Right ventricle myocardium superior (tissue), 1 donor: ENCODE data around the gene MGME1. TPM values are rescaled to one million over a fixed set of nuclear protein-coding genes. Genes with fewer than 3 reads are reported as not detected.

Experiments used
- ATAC-seq: fragments of 200-7000 bp; cut with Tn5 transposase; one replicate; pipeline ENCODE4 v1.9.1; 2020; ENCODE audit warnings: mild to moderate bottlenecking; ENCODE audit not compliant: poor library complexity
- DNase-seq: peaks from one replicate; pipeline ENCODE4 v3.0.0-alpha.2; 2020
- intact Hi-C: fragments of 100-400 bp; cut with DNase I; formaldehyde crosslinking; loops from one replicate; pipeline ENCODE4 v1.11.2; 2022
- total RNA-seq: library from RNA; stranded (reverse); fragmentation: NEBNext Ultra II Directional; extraction: Animal tissue kit (Norgen Biotek cat#: 25700); gene quantifications from one replicate; pipeline ENCODE4 v1.2.1, GENCODE V29; 2021
- donor health status: DM: no; HTN: yes; CAD: no; lungs with severe emphysema.

Gene MGME1
- total RNA-seq, 1 donor from 2014 or later: 14.2 TPM

GRCh38 chr20:17971300-17972013 is 2.6 kb downstream of the MGME1 start:
- DNase-seq (no peak), ATAC-seq (no peak)
- intact Hi-C loops: no loop called here

- ATAC-seq: no peak
- intact Hi-C loops: no loop called here
- DNase-seq: no peak
Observed at GRCh38 chr20:17972121-17972520, 3.3 kb downstream of the MGME1 start.

GRCh38 chr20:17976305-17976704 is 7.5 kb downstream of the MGME1 start:
- intact Hi-C loops: no loop called here
- DNase-seq (no peak), ATAC-seq (no peak)

- DNase-seq (no peak), ATAC-seq (no peak)
- intact Hi-C loops: no loop called here
Observed at GRCh38 chr20:17985388-17986018, 16.7 kb downstream of the MGME1 start.

- DNase-seq (no peak), ATAC-seq (no peak)
- intact Hi-C loops: no loop called here
Observed at GRCh38 chr20:17987988-17988387, 19.2 kb downstream of the MGME1 start.

GRCh38 chr20:17990278-17990972 is 21.6 kb downstream of the MGME1 start:
- intact Hi-C loops: no loop called here
- no peak for ATAC-seq
- DNase-seq: no peak

- no peak for ATAC-seq
- intact Hi-C loops: no loop called here
- no peak for DNase-seq
Observed at GRCh38 chr20:17992224-17992637, 23.4 kb downstream of the MGME1 start.

- DNase-seq: no peak
- intact Hi-C loops: no loop called here
- ATAC-seq: no peak
Observed at GRCh38 chr20:17992847-17993513, 24.2 kb downstream of the MGME1 start.

- ATAC-seq: no peak
Observed at GRCh38 chr20:17993546-17993945, 24.7 kb downstream of the MGME1 start.

GRCh38 chr20:17995967-17996819 is 27.4 kb downstream of the MGME1 start:
- ATAC-seq (peak; percentile 85), DNase-seq (no peak)
- intact Hi-C loops: loop anchor here (5.0 kb wide), 1 partner anchor 489 kb away; no protein-coding TSS in a partner anchor

More at GRCh38 chr20:17993546-17993945, 24.7 kb downstream of the MGME1 start:
- intact Hi-C loops: no loop called here
- no peak for DNase-seq

- ATAC-seq (no peak), DNase-seq (no peak)
- intact Hi-C loops: loop anchor here (5.0 kb wide), 1 partner anchor 491 kb away; no protein-coding TSS in a partner anchor
Observed at GRCh38 chr20:17998446-17998845, 29.6 kb downstream of the MGME1 start.

- ATAC-seq: no peak
- intact Hi-C loops: loop anchor here (5.0 kb wide), 1 partner anchor 492 kb away; no protein-coding TSS in a partner anchor
- DNase-seq: no peak
Observed at GRCh38 chr20:17999566-17999965, 30.7 kb downstream of the MGME1 start.

GRCh38 chr20:18001131-18001921 is 32.5 kb downstream of the MGME1 start:
- DNase-seq (peak; percentile 71), ATAC-seq (peak; percentile 92)
- intact Hi-C loops: no loop called here

- no peak for ATAC-seq
- intact Hi-C loops: no loop called here
Observed at GRCh38 chr20:18003897-18004296, 35.1 kb downstream of the MGME1 start.

GRCh38 chr20:18004384-18005031 is 35.7 kb downstream of the MGME1 start:
- DNase-seq: no peak
- ATAC-seq: no peak
- intact Hi-C loops: no loop called here

More at GRCh38 chr20:18003897-18004296, 35.1 kb downstream of the MGME1 start:
- DNase-seq: no peak

GRCh38 chr20:18005170-18005989 is 36.6 kb downstream of the MGME1 start:
- no peak for ATAC-seq
- DNase-seq: no peak
- intact Hi-C loops: no loop called here
